HepG2 (cell line): ENCODE measurements around the gene LSS. TPM values are rescaled to one million over a fixed set of nuclear protein-coding genes. Genes with fewer than 3 reads are reported as not detected.

ENCODE experiments used
- ATAC-seq: fragments of 200-7000 bp; cut with Tn5 transposase; 3 replicates; pipeline ENCODE4 v1.9.1; 2020; ENCODE audit warnings: mild to moderate bottlenecking, moderate library complexity
- BruUV-seq: library from RNA; stranded (reverse); fragments of 400-500 nt; replicated peaks from 2 replicates; lab custom pipeline; 2021; lab: Mats Ljungman, UMichigan
- CTCF ChIA-PET: fragments of 300-600 bp; formaldehyde crosslinking; extraction: SDS; loops from one replicate; lab custom pipeline; 2021; ENCODE audit warnings: low total read pairs, inconsistent platforms, low intra/inter-chr PET ratio; lab: Yijun Ruan, JAX
- POLR2A ChIA-PET: fragments of 350-600 bp; sonication (Branson Sonifier 250); formaldehyde crosslinking; loops from one replicate; lab custom pipeline; 2020; ENCODE audit warnings: antibody characterized with exemption, inconsistent platforms; lab: Yijun Ruan, JAX
- DNase-seq: peaks from one replicate; pipeline ENCODE4 v3.0.0-alpha.2; 2015; ENCODE audit warnings: low spot score
- FAIRE-seq: peaks from 3 replicates; lab custom pipeline; 2011; peaks lifted over from hg19 to GRCh38; lab: Jason Lieb, UNC
- H2AFZ ChIP-seq: one replicate; pipeline ENCODE4 v1.6.1; 2011; ENCODE audit warnings: low read length, inconsistent platforms
- H3K27ac ChIP-seq: fragments of 300-600 bp; 3 replicates; pipeline ENCODE4 v1.8.0; 2011; ENCODE audit warnings: mixed run types, mild to moderate bottlenecking, mixed read lengths, low read length, inconsistent platforms; ENCODE audit not compliant: insufficient read depth; ENCODE audit errors: extremely low read length
- H3K27me3 ChIP-seq, 2 experiments: fragments of 200-600 bp in 1 of 2; 2 replicates in 1 of 2; 3 replicates in 1 of 2; pipeline versions ENCODE4 v1.6.0 to v1.8.0; 2011; ENCODE audit warnings: low read length in 2 of 2, mild to moderate bottlenecking in 2 of 2, moderate library complexity in 2 of 2, inconsistent platforms in 1 of 2; ENCODE audit not compliant: insufficient read depth in 2 of 2, control insufficient read depth in 1 of 2
- H3K36me3 ChIP-seq, 2 experiments: fragments of 200-600 bp in 1 of 2; replicated peaks in 1 of 2; 2 replicates in 1 of 2; 3 replicates in 1 of 2; pipeline versions ENCODE4 v1.5.1 to v1.8.0; 2011; ENCODE audit warnings: low read length in 2 of 2, inconsistent platforms in 1 of 2; ENCODE audit not compliant: insufficient read depth in 2 of 2, control insufficient read depth in 1 of 2
- H3K4me1 ChIP-seq: 2 replicates; pipeline ENCODE4 v1.5.1; 2012; ENCODE audit warnings: low read length, inconsistent platforms; ENCODE audit not compliant: insufficient read depth
- H3K4me2 ChIP-seq: 2 replicates; pipeline ENCODE4 v1.6.0; 2011; ENCODE audit warnings: low read depth, low read length, inconsistent platforms
- H3K4me3 ChIP-seq, 3 experiments: fragments of 200-600 bp in 1 of 3; sonication (generic), shearing (Covaris generic) in 1 of 3; replicated peaks in 1 of 3; 2 replicates each; pipeline ENCODE4 v1.5.1; 2011 to 2016; ENCODE audit warnings: low read length in 3 of 3, inconsistent platforms in 2 of 3, low read depth in 2 of 3, mild to moderate bottlenecking in 2 of 3, control low read depth in 1 of 3, mixed read lengths in 1 of 3; ENCODE audit not compliant: insufficient read depth in 1 of 3
- H3K79me2 ChIP-seq: one replicate; pipeline ENCODE4 v1.6.1; 2011; ENCODE audit warnings: low read length, inconsistent platforms; ENCODE audit not compliant: insufficient read depth
- H3K9ac ChIP-seq: 2 replicates; pipeline ENCODE4 v1.6.0; 2011; ENCODE audit warnings: mild to moderate bottlenecking, low read depth, low read length, inconsistent platforms; ENCODE audit not compliant: insufficient read depth
- H3K9me3 ChIP-seq: 2 replicates; pipeline ENCODE4 v1.5.1; 2012; ENCODE audit warnings: mild to moderate bottlenecking, low read length
- H4K20me1 ChIP-seq: 2 replicates; pipeline ENCODE4 v1.6.0; 2011; ENCODE audit warnings: inconsistent platforms, mild to moderate bottlenecking, low read length, moderate library complexity; ENCODE audit not compliant: insufficient read depth
- AGO1 ChIP-seq: fragments of 200-400 bp; formaldehyde crosslinking; IDR thresholded peaks from 2 replicates; pipeline ENCODE4 v1.6.1; 2017; ENCODE audit warnings: mild to moderate bottlenecking, low read depth, low read length, moderate library complexity; ENCODE audit not compliant: poor library complexity, severe bottlenecking
- AGO2 ChIP-seq: fragments of 200-400 bp; formaldehyde crosslinking; optimal IDR thresholded peaks from 2 replicates; pipeline ENCODE3; 2017; ENCODE audit warnings: mild to moderate bottlenecking, low read depth, low read length, moderate library complexity
- ZXDC ChIP-seq: sonication (generic); formaldehyde crosslinking; IDR thresholded peaks from 2 replicates; pipeline ENCODE4 v1.5.0; 2020; ENCODE audit warnings: mild to moderate bottlenecking, missing genetic modification reagents
- WGBS: methylation state at CpG from one replicate; pipeline ENCODE4 v1.1.6; 2017; ENCODE audit warnings: low lambda C conversion rate; 5-methylcytosine and 5-hydroxymethylcytosine counted together
- in situ Hi-C: cut with HindIII; loops from 2 replicates; pipeline ENCODE4 v1.10.0; 2017; ENCODE audit warnings: low pct_unique_long_range_greater_than_20kb; ENCODE audit not compliant: extremely low pct_ligation_motif_present
- intact Hi-C: fragments of 100-400 bp; cut with micrococcal nuclease; formaldehyde crosslinking; loops from one replicate; pipeline ENCODE4 v1.10.0; 2022; ENCODE audit not compliant: unreplicated experiment
- polyA plus RNA-seq, 8 experiments: library from polyadenylated mRNA; depleted of rRNA in 3 of 8; stranded (reverse) in 7 of 8; unstranded in 1 of 8; fragments of >200 nt; fragmentation: Illumina TruSeq in 4 of 8; extraction: Trizol in 4 of 8; gene quantifications; 2 replicates each; pipeline versions ENCODE4 v1.2.1 to v1.2.3, GENCODE V29; 2011 to 2016; ENCODE audit warnings: low read depth in 4 of 8, missing spikeins in 1 of 8, mixed read lengths in 1 of 8; ENCODE audit not compliant: insufficient read depth in 1 of 8
- total RNA-seq, 5 experiments: library from RNA; depleted of rRNA; stranded (reverse); fragments of >200 nt; fragmentation: Illumina TruSeq; extraction: Trizol; gene quantifications; 2 replicates each; pipeline ENCODE4 v1.2.3, GENCODE V29; 2016; ENCODE audit warnings: low read depth in 1 of 5

Gene LSS
- total and polyA plus RNA-seq, 2 of the 13 experiments (the other 11 are each of a cell fraction or from before 2014, with no cell fraction given), result 72.6 to 113 TPM

- ChIA-PET CTCF (no interaction called here), POLR2A (interaction anchor here (2.4 kb wide), 1 partner anchor 9 kb away, joined by 13 read pairs; no protein-coding TSS in a partner anchor)
- Histone ChIP-seq H3K4me1 (peaks cover 65% of the 10 kb centered on the region), H2AFZ (no peak overlapping the region), H3K27ac (peak overlapping the region; percentile 83), H3K36me3 (peaks cover 2 to 16% of the 10 kb centered on the region in 2 experiments; a peak in 4 of 5 replicates), H4K20me1 (peaks cover 8% of the 10 kb centered on the region; the same call in 1 of the 2 replicates), H3K9ac (peak overlapping the region; percentile 86; the same call in 1 of the 2 replicates), H3K79me2 (peaks cover 23% of the 10 kb centered on the region), H3K4me2 (peak overlapping the region; percentile 94), H3K4me3 (peak overlapping the region in 1 of 3 experiments; percentile 96; a peak in 2 of 6 replicates), H3K27me3 (no peaks in the 10 kb centered on the region; a peak in 2 of 5 replicates), H3K9me3 (no peaks in the 10 kb centered on the region)
- no peak for FAIRE-seq
- WGBS, result 97% methylated on average over 41 of the region's 45 CpGs
- no TSS peak for BruUV-seq
- intact Hi-C loops (no loop called here), in situ Hi-C loops (no loop called here)
- ATAC-seq, result no peak
- no peak for DNase-seq
- TF ChIP-seq AGO2, result peak; percentile 18
- no peak for TF ChIP-seq ZXDC (CRISPR knock-in tag)
- peak; percentile 8 for TF ChIP-seq AGO1
These were observed 76.3 kb downstream of the LSS start for GRCh38 chr21:46151989-46152926.
